LNCAP (cell line): ENCODE results near the gene SOST.

Experiments
- TF ChIP-seq, protein P1 (sequence below): fragments of 450-650 bp; IDR thresholded peaks from 2 replicates; pipeline ENCODE4 v1.5.1; 2017; ENCODE audit warnings: mild to moderate bottlenecking

Gene SOST

DNA sequence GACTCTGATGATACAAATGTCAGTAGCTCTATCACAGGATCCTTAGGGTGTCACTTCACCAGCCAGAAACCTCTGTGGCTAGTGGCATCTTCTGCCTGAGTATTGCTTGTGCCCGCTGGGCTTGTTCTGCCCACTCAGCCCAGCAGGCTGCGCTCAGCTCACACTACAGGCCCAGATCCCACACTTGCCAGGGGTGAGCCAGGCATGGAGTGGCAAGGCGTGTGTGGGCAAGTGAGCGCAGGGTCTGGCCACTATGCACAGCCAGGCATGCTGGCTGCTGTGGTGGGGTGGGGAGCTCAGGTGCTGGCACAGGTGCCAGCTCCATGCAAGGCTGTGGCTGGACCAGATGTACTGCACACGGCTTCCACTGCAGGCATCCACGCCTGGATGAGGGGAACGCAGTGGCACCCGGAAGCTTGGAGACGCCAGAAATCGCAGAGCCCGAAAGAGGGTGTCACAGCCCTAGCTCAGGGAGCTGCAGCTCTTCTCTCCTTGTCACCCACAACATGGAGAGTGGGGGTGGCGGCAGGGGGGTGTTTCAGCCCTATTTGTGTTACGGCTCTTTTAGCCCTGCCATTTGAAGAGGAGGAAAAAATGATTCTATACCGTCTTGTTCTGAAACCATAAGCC lies 31.8 kb upstream of the SOST start:
- TF ChIP-seq, protein P1, sequence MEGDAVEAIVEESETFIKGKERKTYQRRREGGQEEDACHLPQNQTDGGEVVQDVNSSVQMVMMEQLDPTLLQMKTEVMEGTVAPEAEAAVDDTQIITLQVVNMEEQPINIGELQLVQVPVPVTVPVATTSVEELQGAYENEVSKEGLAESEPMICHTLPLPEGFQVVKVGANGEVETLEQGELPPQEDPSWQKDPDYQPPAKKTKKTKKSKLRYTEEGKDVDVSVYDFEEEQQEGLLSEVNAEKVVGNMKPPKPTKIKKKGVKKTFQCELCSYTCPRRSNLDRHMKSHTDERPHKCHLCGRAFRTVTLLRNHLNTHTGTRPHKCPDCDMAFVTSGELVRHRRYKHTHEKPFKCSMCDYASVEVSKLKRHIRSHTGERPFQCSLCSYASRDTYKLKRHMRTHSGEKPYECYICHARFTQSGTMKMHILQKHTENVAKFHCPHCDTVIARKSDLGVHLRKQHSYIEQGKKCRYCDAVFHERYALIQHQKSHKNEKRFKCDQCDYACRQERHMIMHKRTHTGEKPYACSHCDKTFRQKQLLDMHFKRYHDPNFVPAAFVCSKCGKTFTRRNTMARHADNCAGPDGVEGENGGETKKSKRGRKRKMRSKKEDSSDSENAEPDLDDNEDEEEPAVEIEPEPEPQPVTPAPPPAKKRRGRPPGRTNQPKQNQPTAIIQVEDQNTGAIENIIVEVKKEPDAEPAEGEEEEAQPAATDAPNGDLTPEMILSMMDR: no peak

DNA sequence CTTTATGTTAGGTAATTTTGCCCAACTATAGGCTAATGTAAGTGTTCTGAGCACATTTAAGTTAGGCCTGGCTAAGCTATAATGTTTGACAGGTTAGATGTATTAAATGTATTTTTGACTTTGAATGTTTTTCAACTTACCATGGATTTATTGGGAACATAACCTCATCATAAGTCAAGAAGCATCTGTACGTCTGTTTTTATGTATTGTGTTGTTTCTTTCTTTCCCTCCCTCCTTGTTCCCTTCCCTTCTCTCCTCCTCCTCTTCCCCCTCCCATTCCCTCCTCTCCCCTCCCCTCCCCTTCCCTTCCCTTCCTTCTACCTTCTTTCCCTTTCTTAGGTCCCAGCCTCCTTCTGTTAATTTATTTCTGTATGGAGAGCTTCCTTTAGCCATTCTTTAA lies 30.9 kb upstream of the SOST start:
- TF ChIP-seq, protein P1: no peak

DNA sequence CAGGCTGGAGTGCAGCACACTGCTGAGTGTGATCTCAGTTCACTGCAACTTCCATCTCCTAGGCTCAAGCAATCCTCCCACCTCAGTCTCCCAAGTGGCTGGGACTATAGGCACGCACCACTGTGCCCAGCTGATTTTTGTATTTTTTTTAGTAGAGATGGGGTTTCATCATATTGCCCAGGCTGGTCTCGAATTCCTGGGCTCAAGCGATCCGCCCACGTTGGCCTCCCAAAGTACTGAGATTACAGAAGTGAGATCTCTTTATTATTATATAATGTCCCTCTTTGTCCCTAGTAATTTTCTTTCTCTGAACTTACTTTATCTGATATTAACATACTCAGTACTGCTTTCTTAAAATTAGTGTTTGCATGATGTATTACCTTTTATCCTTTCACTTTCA lies 29.9 kb upstream of the SOST start:
- TF ChIP-seq, protein P1: no peak

DNA sequence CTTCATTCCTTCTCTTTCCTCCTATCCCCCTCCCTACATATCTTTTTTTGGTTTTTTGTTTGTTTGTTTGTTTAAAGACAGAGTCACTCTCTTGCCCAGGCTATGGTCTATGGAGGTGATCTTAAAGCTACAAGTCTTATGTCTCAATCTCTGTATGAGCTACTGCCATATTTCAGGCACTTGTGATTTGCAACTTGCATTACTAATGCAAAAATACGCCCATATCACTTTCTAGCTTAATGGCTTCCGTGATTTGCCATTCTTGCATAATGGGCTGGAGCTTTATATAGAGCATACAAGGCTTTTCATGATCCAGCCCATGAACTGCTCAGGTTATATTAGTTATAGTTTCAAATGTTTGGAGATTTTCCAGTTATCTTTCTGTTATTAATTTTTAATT lies 29.1 kb upstream of the SOST start:
- TF ChIP-seq, protein P1: no peak

DNA sequence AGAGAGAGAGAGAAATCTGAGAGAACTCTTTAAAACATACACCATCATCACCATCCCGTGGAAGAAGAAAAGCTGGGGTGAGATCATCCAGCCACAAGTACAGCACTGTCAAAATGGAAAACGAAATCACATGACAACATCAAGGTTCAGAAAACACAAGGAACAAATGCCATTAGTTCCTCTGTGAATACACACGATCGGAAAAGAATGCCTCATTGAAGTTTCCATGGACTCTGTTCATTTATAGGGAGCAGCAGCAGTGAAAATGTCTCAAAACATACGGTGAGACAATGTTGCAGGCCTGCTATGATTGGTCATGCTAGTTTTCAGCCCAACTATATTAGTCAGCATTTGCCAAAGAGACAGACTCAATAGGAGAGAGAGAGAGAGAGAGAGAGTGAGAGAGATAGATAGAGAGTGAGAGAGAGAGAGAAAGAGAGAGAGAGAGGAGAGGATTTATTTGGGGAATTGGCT lies 26.1 kb upstream of the SOST start:
- TF ChIP-seq, protein P1: no peak

DNA sequence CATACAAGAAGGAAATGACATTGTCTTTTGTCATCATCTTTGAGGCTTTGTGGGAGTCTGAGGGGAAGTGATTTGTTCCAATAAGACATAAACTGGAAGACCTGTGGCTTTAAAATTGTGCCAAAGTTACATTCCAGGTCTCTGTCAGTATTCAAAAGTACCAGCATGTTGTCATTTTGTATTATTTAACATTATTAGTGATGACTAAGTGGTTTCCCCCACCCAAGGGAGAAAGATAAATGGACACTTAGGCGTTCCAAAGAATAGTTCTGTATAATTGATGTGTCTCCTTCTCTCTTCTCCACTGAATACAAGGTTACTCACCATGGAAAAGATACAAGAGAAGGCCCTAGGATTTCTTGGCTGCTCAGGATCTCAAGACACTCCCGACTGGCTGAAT lies 25.5 kb upstream of the SOST start:
- TF ChIP-seq, protein P1: no peak

DNA sequence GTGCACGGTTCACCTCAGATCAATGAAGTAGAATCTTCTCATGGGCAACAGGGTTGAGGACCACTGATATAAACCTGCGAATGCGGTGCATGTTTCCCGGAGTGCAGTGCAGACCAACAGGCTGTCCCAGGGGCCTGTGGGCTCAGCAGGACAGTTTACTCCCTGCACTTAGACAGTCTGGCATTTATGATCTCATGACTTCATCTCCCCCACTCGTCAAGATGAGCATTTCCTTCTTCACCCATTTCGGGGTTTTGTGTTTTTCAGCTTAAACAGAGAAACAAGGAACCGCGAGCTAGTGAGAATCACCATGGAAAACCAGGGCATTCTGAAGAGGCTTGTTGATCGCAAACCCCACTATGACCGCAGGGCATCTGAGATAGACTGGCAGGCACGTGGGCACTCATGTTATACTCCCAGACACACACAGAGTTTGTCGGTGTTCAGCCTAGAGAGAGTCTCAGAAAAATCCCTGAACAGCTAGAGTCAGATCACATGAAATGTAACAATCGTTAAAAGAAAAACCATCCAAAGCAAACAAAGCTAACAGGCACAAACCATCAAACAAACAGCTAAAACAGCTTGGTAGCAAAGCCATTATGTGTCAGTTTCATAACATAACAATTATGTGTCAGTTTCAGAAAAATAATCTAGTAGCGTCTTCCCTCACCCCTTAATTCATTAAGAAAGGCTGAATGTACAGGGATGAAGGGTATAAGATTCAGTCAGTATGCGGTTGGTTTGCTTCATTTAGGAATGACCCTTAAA lies 24.5 kb upstream of the SOST start:
- TF ChIP-seq, protein P1: no peak
